Keratinocyte (primary cell): Measurements from ENCODE around the gene JAG2.

ENCODE experiments used
- CTCF ChIP-seq, 3 experiments: IDR thresholded peaks in 1 of 3; conservative IDR thresholded peaks in 1 of 3; optimal IDR thresholded peaks in 1 of 3; 2 replicates in 2 of 3; 3 replicates in 1 of 3; pipeline versions ENCODE3 to v1.5.1; 2011; ENCODE audit warnings: low read length in 3 of 3, mild to moderate bottlenecking in 3 of 3, moderate library complexity in 2 of 3, control low read depth in 1 of 3, inconsistent platforms in 1 of 3; ENCODE audit not compliant: insufficient read depth in 2 of 3; ENCODE audit errors: extremely low read depth in 1 of 3
- EZH2 ChIP-seq: IDR thresholded peaks from one replicate; pipeline ENCODE4 v1.6.1; 2012; ENCODE audit warnings: inconsistent platforms, mild to moderate bottlenecking, low read length, moderate library complexity

GRCh38 chr14:105155071-105155651, 13.4 kb downstream of the JAG2 start:
- no peak for TF ChIP-seq CTCF (optimal IDR thresholded peaks at IDR 0.05 in 1 of 3, IDR thresholded peaks at IDR 0.05 in 1 of 3, conservative IDR thresholded peaks at IDR 0.05 in 1 of 3; ENCODE audit: extremely low read depth in 1 of 3, insufficient read depth in 2 of 3, low read length in 3 of 3)
- no peak for TF ChIP-seq EZH2
